ENCODE results near the gene B4GALT2.

Gene B4GALT2

GRCh38 chr1:44031252-44032169 is 52.5 kb downstream of the B4GALT2 start, which contains the start of gene SLC6A9:
Gene SLC6A9 (minus strand): TSS chr1:44031462. CDS start chr1:44024277, 7,185 bp downstream.
- peak; percentile 51 for DNase-seq

DNA sequence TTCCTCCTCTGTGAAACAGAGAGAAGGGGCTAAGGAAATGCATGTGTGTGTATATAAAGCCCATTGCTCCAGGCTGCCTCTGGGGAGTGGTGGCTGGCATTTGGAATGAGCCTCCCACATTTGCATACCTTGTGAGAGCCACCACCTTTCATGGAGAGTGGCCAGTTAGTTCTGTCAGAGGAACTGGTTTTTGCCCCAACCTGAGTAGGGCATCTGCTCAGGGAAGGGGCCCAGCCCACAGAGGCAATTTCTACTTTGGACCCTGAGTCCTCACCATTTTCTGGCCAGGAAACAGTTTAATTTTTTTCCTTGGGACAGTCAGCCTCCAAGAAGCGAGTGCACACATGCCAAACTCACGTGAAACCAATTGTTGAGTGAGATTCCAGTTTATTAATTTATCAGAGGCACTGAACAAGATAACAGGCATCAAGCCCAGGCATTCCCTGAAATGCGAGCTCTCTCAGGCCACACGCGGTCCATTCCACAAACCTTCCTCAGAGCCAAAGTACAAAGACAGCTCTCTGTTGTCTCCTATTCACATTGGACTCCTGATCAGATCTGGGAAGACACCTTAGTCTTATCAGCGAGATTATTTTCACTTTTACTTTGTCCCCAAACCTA is 53.3 kb downstream of the B4GALT2 start:
- DNase-seq: peak; percentile 17

- no peak for DNase-seq
Observed at GRCh38 chr1:44033041-44033575, 54.1 kb downstream of the B4GALT2 start.

DNA sequence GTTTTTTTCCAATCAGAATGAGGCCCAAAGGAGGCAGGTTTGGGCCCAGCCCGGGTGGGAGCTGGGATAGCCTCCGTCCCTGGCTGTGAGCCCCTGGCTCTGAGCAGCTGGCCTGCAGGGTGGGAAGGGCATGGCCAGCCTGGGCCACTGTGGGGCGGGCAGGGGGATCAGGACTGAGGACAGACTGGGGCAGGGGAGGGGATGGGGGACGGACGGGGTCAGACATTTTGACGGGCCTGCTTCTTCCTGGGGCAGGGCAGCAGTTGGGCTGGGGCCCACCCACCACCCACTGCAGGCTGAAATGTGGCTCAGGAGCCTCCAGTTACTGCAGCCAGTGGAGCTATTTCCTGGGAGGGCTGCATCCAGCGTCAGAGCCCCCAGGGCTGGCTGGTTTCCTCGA is 54.7 kb downstream of the B4GALT2 start:
- DNase-seq: no peak

DNA sequence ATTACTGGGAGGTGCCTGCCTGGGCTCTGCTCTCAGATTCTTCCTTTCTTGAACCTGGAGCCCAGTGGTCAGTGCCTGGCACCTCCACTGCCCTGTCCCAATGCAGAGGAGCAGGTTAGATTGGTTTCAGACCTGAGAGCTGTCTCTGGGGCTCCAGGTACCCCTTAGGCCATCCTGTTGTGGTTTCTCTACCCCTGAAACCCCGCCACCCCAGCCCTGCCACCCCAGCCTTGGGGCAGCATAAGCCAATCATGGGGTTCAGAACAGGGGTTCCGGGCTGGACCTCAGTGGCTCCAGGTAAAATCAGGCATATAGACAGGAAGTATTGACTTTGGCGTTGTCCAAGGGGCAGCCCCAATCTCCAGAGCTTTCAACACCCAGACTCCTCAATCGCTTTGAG is 55.4 kb downstream of the B4GALT2 start:
- DNase-seq: no peak

DNA sequence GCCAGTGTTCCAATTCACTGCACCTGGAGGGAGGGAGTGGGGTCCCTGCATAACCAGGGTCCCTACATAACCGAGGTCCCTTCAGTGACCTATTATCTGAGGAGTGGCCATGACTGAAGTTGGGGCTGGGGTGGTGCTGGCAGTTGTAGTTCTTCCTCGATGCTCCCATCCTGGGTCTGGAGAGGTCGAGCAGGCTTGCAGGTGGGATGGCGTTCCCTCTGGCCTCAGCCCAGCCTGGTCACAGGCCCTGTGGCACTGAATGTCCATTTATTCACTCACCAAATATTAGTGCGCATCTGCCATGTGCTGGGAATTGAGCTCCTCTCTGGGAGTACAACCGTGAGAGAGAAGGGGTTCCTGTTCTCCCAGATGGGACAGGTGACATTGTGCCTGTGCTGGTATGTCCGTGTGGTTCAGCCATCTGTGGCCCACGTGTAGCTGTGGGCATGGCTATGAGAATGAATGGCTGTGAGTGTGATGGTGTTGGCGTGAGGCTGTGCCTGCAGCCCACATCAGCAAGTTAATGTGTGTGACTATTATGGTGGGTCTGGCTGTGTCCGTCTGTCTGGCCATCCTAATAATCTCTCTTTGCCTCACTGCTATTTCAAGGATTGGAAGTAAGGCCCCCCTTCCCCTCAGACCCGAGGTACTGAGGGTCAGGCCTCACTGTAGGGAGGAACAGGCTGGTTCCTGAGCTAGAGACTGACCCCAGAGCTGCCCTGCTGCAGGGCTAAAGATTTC is 56.1 kb downstream of the B4GALT2 start:
- DNase-seq: no peak

DNA sequence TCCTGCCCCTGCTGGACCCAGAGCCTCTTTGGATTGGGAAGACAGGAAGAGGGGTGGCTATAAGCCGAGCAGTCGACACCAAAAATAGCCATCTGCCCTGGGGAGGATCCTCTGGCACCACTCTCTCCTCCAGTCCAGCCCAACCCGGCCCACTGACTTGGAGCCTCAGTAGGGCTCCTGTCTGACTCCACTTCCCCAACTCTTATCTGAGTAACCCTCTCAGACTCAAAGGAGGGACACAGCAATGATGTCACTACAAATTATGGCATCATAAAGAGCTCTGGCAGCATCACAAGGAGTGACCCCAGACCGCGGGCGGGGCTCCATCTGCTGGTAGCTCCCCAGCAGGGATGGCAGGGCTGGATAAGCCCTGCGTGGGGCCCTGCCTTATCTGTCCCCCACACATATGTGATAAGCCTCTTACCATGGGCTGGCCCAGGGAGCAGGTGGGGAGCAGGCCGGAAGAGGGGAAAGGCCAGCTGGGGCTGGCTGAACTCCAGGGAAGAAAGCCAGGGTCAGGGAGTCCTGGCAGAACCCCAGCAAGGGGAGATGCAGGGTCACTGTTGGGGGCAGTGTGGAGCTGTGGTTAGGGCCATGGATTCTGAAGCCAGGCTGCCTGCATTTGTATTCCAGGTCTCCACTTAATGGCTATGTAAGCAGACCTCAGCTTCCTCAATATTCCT is 56.9 kb downstream of the B4GALT2 start:
- peak; percentile 53 for DNase-seq

- DNase-seq: peak; percentile 60
Observed at GRCh38 chr1:44036409-44037139, 57.6 kb downstream of the B4GALT2 start.

DNA sequence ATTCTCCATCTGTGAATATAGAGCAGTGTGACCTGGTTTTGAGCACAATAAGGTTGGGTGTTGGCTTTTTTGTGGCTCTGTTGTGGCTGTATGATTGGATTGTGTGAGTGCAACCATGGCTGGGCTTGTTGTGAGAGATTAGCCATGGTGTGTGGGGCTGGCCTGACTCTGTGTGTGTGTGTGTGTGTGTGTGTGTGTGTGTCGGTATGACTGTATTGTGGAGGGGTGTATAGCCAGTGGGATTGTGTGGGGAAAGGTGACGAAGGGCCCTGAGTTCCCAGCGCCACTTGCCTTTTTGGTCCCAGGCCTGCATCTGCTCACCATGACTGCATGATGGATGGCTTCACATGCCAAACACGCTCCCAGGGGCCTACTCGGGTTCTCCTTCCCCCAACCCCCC is 58.1 kb downstream of the B4GALT2 start:
- DNase-seq: no peak

DNA sequence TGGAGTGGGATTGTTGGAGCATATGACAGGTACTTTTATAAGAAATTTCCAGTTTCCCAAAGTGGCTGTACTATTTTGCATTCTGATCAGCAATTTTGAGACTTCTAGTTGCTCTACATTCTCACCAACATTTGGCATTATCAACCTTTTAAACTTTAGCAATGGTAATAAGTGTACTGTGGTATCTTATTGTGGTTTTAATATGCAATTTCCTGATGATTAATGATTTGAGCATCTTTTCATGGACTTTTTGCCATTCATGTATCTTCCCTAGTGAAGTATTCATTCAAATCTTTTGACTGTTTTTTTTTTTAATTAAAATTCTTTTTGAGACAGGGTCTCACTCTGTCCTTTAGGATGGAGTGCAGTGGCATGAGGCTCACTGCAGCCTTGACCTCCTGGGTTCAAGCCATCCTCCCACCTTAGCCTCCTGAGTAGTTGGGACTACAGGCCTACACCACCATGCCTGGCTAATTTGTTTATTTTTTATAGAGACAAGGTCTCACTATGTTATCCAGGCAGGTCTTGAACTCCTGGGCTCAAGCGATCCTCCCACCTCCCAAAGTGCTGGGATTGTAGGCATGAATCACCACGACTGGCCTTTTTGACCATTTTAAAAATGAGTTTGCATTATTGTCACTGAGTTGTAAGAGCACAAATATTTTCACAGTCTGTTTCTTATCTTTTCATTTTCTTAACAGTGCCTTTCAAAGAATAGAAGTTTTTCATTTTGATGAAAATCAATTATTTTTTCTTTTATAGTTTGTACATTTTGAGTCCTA is 60.1 kb downstream of the B4GALT2 start:
- DNase-seq: peak; percentile 79

DNA sequence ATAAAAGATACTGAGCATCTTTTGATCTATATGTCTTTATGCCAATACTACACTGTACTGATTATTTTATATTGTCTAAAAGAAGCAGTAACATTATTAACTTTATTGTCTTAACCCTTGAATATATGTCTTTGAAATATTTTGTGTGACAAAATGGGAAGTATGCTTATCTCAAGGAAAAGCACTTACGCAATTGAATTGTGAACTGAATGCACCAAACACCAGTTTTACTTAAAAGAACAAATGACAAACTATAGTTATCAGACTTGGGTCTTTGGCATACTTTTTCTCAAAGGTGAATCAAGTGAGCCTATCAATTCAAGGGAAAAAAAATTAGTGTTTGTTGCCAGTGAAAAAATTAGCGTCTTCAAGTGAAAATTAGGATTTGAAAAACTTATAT is 61.4 kb downstream of the B4GALT2 start:
- DNase-seq: no peak
